GM19238 (cell line): ENCODE data around the gene FAM25G.

Source experiments
- DNase-seq: peaks from one replicate; pipeline ENCODE4 v3.0.0; 2011; ENCODE audit warnings: low spot score; ENCODE audit not compliant: insufficient read length

FAM25G gene

DNA sequence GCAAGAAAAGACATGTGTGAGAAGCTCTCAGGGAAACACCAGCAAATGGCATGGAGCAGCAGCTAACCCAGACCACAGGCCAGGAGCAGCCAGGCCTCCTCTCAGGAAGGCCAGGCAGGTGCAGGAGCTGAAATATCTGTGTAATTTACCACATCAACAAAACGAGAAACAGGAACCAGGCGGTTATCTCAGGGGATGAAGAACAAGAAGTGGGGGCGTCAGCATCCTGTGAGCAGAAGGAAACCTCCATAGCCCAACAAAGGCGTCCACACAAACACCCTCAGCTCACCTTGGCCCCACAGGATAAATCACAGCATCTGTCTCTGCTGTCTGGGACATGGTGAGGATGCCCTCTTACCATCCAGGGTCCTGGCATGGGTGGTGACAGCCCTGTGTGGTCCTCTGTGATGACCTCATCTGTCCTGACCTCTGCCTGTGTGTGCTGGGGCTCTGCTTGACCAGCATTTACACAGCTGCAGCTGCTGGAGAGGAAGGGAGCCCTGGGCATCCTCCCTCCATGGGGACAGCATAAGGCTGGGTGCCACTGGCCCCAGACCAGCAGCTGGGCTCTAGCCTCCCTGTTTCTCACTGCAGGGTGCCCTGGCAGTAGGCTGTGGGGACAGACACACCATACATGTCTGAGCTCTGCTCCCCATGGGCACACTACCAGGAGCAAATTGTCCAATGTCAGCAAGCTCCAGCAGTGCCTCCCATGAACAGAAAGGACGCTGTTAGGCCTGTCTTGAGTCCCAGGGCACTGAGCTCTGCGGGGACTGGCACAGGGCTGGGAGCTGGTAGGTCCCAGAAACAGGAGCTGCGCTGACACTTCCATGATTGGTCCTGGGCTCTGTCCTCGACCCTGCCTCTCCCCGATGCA, 42.2 kb downstream of the FAM25G start:
- no peak for DNase-seq

DNA sequence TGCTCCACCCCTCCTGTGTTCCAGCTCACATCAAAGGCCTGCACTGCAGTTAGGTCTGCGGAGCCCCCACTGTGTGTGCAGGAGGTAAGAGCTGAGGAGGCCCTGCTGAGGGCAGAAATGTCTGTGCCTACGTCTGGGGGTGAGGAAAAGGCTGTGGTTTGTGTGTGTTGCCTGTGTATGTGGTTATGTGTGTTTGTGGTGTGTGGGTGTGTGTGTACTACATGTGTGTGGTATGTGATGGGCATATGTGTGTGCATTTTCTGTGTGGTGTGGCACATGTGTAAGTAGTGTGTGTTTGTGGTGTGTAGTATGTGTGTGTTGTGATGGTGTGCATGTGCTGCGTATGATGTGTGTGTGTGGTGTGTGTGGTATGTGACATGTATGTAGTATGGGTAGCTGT, 43.8 kb downstream of the FAM25G start:
- DNase-seq = no peak

- no peak for DNase-seq
These were observed 44.3 kb downstream of the FAM25G start for GRCh38 chr10:47447209-47447608.

GRCh38 chr10:47445720-47446119, 45.8 kb downstream of the FAM25G start:
- DNase-seq = no peak

- DNase-seq = no peak
These were observed 47.5 kb downstream of the FAM25G start for GRCh38 chr10:47444047-47444446.

- no peak for DNase-seq
These were observed 48.4 kb downstream of the FAM25G start for GRCh38 chr10:47443145-47443544.

DNA sequence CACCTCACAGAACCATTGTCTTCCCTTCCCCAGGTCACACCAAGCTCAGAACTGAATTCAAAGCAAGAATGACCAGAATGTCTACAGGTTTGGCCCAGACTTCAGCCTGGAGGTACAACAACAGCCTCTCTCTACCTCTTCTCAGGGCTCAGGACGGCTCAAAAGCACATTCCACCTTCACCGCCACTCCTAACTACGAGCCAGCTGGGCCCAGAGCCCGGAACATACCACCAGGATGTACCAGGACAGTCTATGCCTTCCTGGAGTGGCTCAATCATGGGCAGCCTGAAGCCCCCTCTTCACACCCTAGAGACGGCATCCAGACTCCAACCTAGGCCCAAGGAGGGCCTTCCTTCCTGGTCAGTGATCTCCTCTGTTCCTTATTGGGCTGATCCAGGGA, 49.1 kb downstream of the FAM25G start:
- DNase-seq = no peak

DNA sequence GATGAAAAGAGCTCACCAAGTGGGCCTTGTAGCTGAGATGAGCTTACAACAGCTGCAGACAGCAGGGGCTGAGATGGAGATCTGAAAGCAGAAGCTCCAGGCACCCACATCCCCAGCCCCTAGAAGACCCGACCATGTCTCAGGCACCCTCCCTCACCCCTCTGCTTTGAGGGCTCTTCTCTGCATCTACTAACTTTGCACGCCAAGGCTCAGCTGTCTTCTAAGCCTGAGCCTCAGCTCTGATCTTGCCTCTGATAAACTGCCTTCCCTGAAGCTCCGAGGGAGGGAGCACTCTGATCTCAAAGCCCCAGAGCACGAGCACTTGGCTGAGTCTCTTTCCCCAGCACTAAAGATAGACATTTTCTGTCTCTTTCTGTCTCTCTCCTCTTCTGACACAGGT, 49.6 kb downstream of the FAM25G start:
- DNase-seq = no peak

DNA sequence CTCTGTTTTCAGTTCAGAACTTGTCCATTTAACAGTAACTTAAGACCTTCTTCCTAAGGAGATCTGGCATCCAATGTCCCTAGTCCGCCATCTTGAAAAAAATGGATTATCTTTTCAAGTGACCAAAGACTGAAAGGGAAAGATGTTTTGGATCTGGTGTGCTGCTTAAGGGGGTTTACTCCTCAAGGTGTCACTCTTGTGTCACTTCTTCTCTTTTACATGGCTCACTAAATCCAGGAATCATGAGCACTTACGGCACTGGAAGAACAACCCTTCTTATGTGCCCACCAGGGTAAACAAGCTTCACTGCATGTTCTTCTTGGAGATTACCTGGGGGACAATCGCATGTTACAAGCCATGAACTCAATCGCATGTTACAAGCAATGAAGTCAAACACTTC, 51.3 kb downstream of the FAM25G start:
- DNase-seq = no peak

- DNase-seq = no peak
These were observed 52.5 kb downstream of the FAM25G start for GRCh38 chr10:47438857-47439474.
